ENCODE data around the gene OR10H3.
A peak's percentile ranks its signal among the peaks of the same experiment; 100 is the strongest.

OR10H3 gene

GRCh38 chr19:15737722-15738121 is at the start of gene OR10H3:
TSS of gene OR10H3 (plus strand) at chr19:15737985. CDS start at chr19:15741393, 3,408 bp downstream.
- no peak for TF ChIP-seq TCF12 (IDR thresholded peaks at IDR 0.05; ENCODE audit: low read depth)
- TF ChIP-seq, protein P1, sequence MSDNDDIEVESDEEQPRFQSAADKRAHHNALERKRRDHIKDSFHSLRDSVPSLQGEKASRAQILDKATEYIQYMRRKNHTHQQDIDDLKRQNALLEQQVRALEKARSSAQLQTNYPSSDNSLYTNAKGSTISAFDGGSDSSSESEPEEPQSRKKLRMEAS (IDR thresholded peaks at IDR 0.05) = no peak
- no peak for TF ChIP-seq YY1 (IDR thresholded peaks at IDR 0.05; ENCODE audit: low read depth)
- no peak for TF ChIP-seq CEBPB (IDR thresholded peaks at IDR 0.05)
- TF ChIP-seq EGR1 (IDR thresholded peaks at IDR 0.05) = no peak
- TF ChIP-seq TEAD4 (IDR thresholded peaks at IDR 0.05) = no peak
- TF ChIP-seq RAD21 (IDR thresholded peaks at IDR 0.05; ENCODE audit: low read depth) = no peak
- TF ChIP-seq NFIC (IDR thresholded peaks at IDR 0.05) = no peak
- TF ChIP-seq FOXM1 (IDR thresholded peaks at IDR 0.05; ENCODE audit: borderline replicate concordance, low read depth) = no peak
- no peak for TF ChIP-seq TAF1 (IDR thresholded peaks at IDR 0.05; ENCODE audit: low read depth)
- TF ChIP-seq, protein P2, sequence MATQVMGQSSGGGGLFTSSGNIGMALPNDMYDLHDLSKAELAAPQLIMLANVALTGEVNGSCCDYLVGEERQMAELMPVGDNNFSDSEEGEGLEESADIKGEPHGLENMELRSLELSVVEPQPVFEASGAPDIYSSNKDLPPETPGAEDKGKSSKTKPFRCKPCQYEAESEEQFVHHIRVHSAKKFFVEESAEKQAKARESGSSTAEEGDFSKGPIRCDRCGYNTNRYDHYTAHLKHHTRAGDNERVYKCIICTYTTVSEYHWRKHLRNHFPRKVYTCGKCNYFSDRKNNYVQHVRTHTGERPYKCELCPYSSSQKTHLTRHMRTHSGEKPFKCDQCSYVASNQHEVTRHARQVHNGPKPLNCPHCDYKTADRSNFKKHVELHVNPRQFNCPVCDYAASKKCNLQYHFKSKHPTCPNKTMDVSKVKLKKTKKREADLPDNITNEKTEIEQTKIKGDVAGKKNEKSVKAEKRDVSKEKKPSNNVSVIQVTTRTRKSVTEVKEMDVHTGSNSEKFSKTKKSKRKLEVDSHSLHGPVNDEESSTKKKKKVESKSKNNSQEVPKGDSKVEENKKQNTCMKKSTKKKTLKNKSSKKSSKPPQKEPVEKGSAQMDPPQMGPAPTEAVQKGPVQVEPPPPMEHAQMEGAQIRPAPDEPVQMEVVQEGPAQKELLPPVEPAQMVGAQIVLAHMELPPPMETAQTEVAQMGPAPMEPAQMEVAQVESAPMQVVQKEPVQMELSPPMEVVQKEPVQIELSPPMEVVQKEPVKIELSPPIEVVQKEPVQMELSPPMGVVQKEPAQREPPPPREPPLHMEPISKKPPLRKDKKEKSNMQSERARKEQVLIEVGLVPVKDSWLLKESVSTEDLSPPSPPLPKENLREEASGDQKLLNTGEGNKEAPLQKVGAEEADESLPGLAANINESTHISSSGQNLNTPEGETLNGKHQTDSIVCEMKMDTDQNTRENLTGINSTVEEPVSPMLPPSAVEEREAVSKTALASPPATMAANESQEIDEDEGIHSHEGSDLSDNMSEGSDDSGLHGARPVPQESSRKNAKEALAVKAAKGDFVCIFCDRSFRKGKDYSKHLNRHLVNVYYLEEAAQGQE (IDR thresholded peaks at IDR 0.05; ENCODE audit: low read depth) = no peak
- TF ChIP-seq USF1 (IDR thresholded peaks at IDR 0.05) = no peak
- no peak for TF ChIP-seq CREB1 (IDR thresholded peaks at IDR 0.05; ENCODE audit: low read depth)
- no peak for TF ChIP-seq ZBTB7A (IDR thresholded peaks at IDR 0.05; ENCODE audit: low read depth)
- TF ChIP-seq EP300 (IDR thresholded peaks at IDR 0.05; ENCODE audit: borderline replicate concordance) = no peak

DNA sequence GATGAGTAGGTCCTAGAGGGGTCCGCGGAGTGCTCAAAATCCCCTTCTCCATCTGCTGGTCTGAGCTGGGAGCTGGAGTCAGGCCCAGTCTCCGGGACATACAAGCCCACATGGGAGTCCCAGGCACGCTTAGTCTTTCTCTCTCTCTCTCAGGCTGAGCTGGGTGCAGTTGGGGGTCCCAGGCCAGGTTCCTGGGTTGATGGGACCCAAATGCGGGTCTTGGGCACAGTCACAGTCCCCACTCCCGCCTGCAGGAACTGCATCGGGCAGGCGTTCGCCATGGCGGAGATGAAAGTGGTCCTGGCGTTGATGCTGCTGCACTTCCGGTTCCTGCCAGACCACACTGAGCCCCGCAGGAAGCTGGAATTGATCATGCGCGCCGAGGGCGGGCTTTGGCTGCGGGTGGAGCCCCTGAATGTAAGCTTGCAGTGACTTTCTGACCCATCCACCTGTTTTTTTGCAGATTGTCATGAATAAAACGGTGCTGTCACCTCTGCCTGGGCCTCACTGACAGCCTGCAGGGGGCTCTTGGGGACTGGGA is 41.1 kb upstream of the OR10H3 start:
- no peak for TF ChIP-seq EP300 (IDR thresholded peaks at IDR 0.05; ENCODE audit: borderline replicate concordance)

GRCh38 chr19:15701757-15702533 is 35.8 kb upstream of the OR10H3 start:
- TF ChIP-seq CEBPB (IDR thresholded peaks at IDR 0.05) (no peak), USF1 (IDR thresholded peaks at IDR 0.05) (no peak), FOXM1 (IDR thresholded peaks at IDR 0.05; ENCODE audit: borderline replicate concordance, low read depth) (no peak), CREB1 (IDR thresholded peaks at IDR 0.05; ENCODE audit: low read depth) (no peak), NFIC (IDR thresholded peaks at IDR 0.05) (no peak), TAF1 (IDR thresholded peaks at IDR 0.05; ENCODE audit: low read depth) (no peak)
- TF ChIP-seq, protein P1 (IDR thresholded peaks at IDR 0.05) = no peak
- TF ChIP-seq, protein P2 (IDR thresholded peaks at IDR 0.05; ENCODE audit: low read depth) = no peak

GRCh38 chr19:15702534-15702930 is 35.3 kb upstream of the OR10H3 start:
- TF ChIP-seq, protein P1 (IDR thresholded peaks at IDR 0.05) = no peak
- no peak for TF ChIP-seq EP300 (IDR thresholded peaks at IDR 0.05; ENCODE audit: borderline replicate concordance)
- peak; percentile 10; the same call in 1 of the 2 replicates for TF ChIP-seq USF1 (IDR thresholded peaks at IDR 0.05)
- no peak for TF ChIP-seq TEAD4 (IDR thresholded peaks at IDR 0.05)
- peak; percentile 70 for TF ChIP-seq NFIC (IDR thresholded peaks at IDR 0.05)
- TF ChIP-seq EGR1 (IDR thresholded peaks at IDR 0.05) = no peak
- TF ChIP-seq, protein P2 (IDR thresholded peaks at IDR 0.05; ENCODE audit: low read depth) = no peak
- TF ChIP-seq FOXM1 (IDR thresholded peaks at IDR 0.05; ENCODE audit: borderline replicate concordance, low read depth) = no peak
- no peak for TF ChIP-seq YY1 (IDR thresholded peaks at IDR 0.05; ENCODE audit: low read depth)
- TF ChIP-seq TCF12 (IDR thresholded peaks at IDR 0.05; ENCODE audit: low read depth) = no peak
- 0 out of 2 replicates have a peak, but pooled peaks have one; percentile 38 for TF ChIP-seq CEBPB (IDR thresholded peaks at IDR 0.05)
- no peak for TF ChIP-seq TAF1 (IDR thresholded peaks at IDR 0.05; ENCODE audit: low read depth)
- no peak for TF ChIP-seq CREB1 (IDR thresholded peaks at IDR 0.05; ENCODE audit: low read depth)
- peak; percentile 19; the same call in 1 of the 2 replicates for TF ChIP-seq RAD21 (IDR thresholded peaks at IDR 0.05; ENCODE audit: low read depth)
- no peak for TF ChIP-seq ZBTB7A (IDR thresholded peaks at IDR 0.05; ENCODE audit: low read depth)

Measured in Ishikawa (cell line).